ENCODE results near the gene RFWD3.

Gene RFWD3

GRCh38 chr16:74607310-74607961 lies 59.2 kb downstream of the RFWD3 start (continued):
- TF ChIP-seq PRDM10 (tag by site-specific recombination; IDR thresholded peaks at IDR 0.05) = peak; percentile 82
- TF ChIP-seq AEBP2 (tag by site-specific recombination; IDR thresholded peaks at IDR 0.05; ENCODE audit: borderline replicate concordance) = no peak
- no peak for TF ChIP-seq GLI2 (tag by site-specific recombination; IDR thresholded peaks at IDR 0.05; ENCODE audit: borderline replicate concordance, low read depth)
- TF ChIP-seq ZNF514 (tag by site-specific recombination; IDR thresholded peaks at IDR 0.05) = no peak
- peak; percentile 83 for TF ChIP-seq ZNF335 (tag by site-specific recombination; conservative IDR thresholded peaks at IDR 0.05)
- peak; percentile 50; the same call in 1 of the 2 replicates for TF ChIP-seq ZNF580 (tag by site-specific recombination; IDR thresholded peaks at IDR 0.05)
- peak; percentile 57; the same call in 1 of the 2 replicates for TF ChIP-seq YY1 (tag by site-specific recombination; IDR thresholded peaks at IDR 0.05)
- no peak for TF ChIP-seq ZNF155 (tag by site-specific recombination; IDR thresholded peaks at IDR 0.05)

GRCh38 chr16:74606521-74607309 lies 60.0 kb downstream of the RFWD3 start, which contains the start of gene GLG1:
TSS of gene GLG1 (minus strand) at chr16:74607114. CDS start at chr16:74607094, 20 bp downstream.
- H3K4me1 ChIP-seq (ENCODE audit: control insufficient read depth, insufficient read depth, low read length) = peaks cover 24% of the 10 kb centered on the region
- POLR2A ChIA-PET = interaction anchor here (0.6 to 1.9 kb wide), 8 partner anchors 9 to 133 kb away, joined by 3 to 10 read pairs (median 5); partner anchors contain the start of gene RFWD3
- no peaks in the 10 kb centered on the region for H3K36me3 ChIP-seq (ENCODE audit: control insufficient read depth in 2 of 2, insufficient read depth in 1 of 2, low read length in 2 of 2)
- no peaks in the 10 kb centered on the region for H3K9me3 ChIP-seq (ENCODE audit: control insufficient read depth, insufficient read depth, low read depth, low read length)
- peak within 1 kb of the TSS; percentile 85 for H3K27ac ChIP-seq (ENCODE audit: extremely low read depth, low read depth, low read length)
- peak within 1 kb of the TSS; percentile 93 for H3K4me3 ChIP-seq (ENCODE audit: low read depth, low read length)
- CTCF ChIA-PET = no interaction called here
- no peak for TF ChIP-seq TCF7L2 (IDR thresholded peaks at IDR 0.05; ENCODE audit: borderline replicate concordance, low read depth, low read length)
- TF ChIP-seq ZNF112 (tag by site-specific recombination; IDR thresholded peaks at IDR 0.05) = no peak
- TF ChIP-seq ZNF175 (tag by site-specific recombination; IDR thresholded peaks at IDR 0.05) = no peak
- TF ChIP-seq BCL11B (tag by site-specific recombination; IDR thresholded peaks at IDR 0.05; ENCODE audit: low read depth) = no peak
- TF ChIP-seq ZNF473 (tag by site-specific recombination; IDR thresholded peaks at IDR 0.05) = no peak
- no peak for TF ChIP-seq ZBTB6 (tag by site-specific recombination; IDR thresholded peaks at IDR 0.05)
- TF ChIP-seq HIC1 (tag by site-specific recombination; IDR thresholded peaks at IDR 0.05) = no peak
- TF ChIP-seq SP3 (tag by site-specific recombination; IDR thresholded peaks at IDR 0.05) = peak; percentile 81
- TF ChIP-seq ZBTB8A (tag by site-specific recombination; IDR thresholded peaks at IDR 0.05) = no peak
- no peak for TF ChIP-seq TRIM28 (IDR thresholded peaks at IDR 0.05; ENCODE audit: borderline replicate concordance, low read length)
- TF ChIP-seq BCL11A (tag by site-specific recombination; IDR thresholded peaks at IDR 0.05; ENCODE audit: low read depth) = no peak
- TF ChIP-seq ZNF248 (tag by site-specific recombination; IDR thresholded peaks at IDR 0.05) = no peak
- no peak for TF ChIP-seq INSM2 (tag by site-specific recombination; IDR thresholded peaks at IDR 0.05)
- TF ChIP-seq ZXDB (tag by site-specific recombination; IDR thresholded peaks at IDR 0.05) = peak; percentile 73; the same call in 1 of the 2 replicates
- no peak for TF ChIP-seq PRDM6 (tag by site-specific recombination; IDR thresholded peaks at IDR 0.05)

Measured in HEK293 (cell line).